HG03565 (cell line): ENCODE measurements around the gene SLC66A3.

Experiments
- ATAC-seq: cut with Tn5 transposase; IDR thresholded peaks from one replicate; pipeline ENCODE4 v1.9.1; 2021; ENCODE audit warnings: mild to moderate bottlenecking, moderate library complexity; ENCODE audit not compliant: unreplicated experiment

SLC66A3 gene

GRCh38 chr2:11133936-11134320 is 21.3 kb upstream of the SLC66A3 start:
- ATAC-seq: no peak

DNA sequence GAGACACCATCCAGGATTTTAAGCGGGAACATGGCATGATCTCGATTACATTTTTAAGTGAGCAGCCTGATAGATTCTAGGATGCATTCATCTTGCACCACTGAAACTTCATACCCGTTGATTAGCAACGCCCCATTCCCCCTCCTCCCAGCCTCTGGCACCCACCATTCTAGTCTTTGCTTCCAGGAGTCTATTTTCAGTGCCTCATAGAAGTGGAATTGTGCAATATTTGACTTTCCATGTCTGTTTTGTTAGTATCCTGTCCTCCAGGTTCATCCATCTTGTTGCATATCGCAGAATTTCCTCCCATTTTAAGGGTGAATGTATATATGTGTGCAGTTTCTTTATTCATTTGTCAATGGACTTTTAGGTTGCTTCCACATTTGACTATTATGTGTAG is 20.9 kb upstream of the SLC66A3 start:
- ATAC-seq: no peak

- ATAC-seq: no peak
Observed at GRCh38 chr2:11140492-11140891, 14.8 kb upstream of the SLC66A3 start.

GRCh38 chr2:11141319-11141718 is 13.9 kb upstream of the SLC66A3 start:
- ATAC-seq: no peak

GRCh38 chr2:11142330-11142729 is 12.9 kb upstream of the SLC66A3 start:
- ATAC-seq: no peak

DNA sequence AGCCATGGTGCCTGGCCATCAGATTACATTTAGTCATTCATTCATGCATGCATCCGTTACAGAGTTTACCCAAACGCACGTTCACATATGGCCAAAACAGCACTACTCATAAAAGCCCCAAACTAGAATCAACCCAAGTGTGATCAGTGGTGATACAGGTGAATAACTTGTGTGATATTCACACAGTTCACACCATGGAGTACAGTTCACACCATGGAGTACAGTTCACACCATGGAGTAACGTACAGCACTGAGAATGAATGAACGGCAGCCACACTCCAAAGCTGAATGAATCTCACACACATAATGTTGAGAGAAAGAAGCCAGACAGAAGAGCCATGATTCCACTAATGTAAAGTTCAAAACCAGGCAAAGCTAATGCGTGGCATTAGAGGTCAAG is 12.3 kb upstream of the SLC66A3 start:
- no peak for ATAC-seq

DNA sequence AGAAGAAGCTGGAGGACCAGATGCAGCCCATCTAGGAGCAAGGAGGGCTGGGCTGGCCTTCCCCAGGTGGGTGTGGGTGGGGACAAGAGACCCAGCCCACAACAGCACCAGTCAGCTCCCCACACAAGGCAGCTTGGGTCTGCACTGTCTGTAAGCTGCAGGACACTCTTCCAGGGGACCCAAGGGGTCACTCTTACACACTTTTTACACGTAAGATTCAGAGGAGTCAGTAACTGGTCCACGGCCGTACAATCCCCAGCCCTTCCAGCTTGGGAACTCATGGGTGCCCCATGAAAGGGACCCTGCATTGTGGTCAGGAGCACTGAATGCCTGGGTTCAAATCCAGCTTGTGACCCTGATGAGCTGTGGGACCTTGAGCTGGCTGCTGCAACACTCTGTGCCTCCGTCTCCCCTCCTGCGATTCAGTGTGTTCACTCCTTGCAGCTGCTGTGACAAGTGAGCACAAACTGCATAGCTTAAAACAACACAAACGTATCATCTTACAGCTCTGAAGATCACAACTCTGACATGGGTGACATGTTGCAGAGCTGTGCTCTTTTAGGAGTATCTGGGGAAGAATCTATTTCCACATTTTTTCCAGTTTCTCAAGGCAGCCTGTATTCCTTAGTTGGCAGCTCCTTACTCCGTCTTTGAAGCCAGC is 11.1 kb upstream of the SLC66A3 start:
- no peak for ATAC-seq

- ATAC-seq: no peak
Observed at GRCh38 chr2:11144738-11145079, 10.6 kb upstream of the SLC66A3 start.

GRCh38 chr2:11145350-11145749 is 9.9 kb upstream of the SLC66A3 start:
- no peak for ATAC-seq

DNA sequence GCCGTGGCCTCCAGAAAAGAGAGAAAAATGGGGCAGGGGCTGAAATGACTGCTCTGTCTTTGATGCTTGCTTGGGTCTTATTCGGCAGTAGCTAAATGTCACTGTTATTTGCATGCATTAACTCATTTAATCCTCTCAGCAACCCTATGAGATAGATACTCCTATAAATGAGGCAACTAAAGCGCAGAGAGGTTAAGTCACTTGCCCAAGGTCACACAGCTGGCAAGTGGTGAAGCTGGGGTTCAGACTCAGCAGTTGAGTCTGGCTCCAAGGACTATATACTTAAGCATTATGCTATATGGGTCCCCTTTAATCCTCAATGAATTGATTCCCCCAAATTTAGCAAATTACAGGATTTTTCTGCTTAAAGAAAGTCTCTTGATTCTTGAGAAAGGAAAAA is 9.2 kb upstream of the SLC66A3 start:
- no peak for ATAC-seq

GRCh38 chr2:11147263-11147662 is 8.0 kb upstream of the SLC66A3 start:
- no peak for ATAC-seq

DNA sequence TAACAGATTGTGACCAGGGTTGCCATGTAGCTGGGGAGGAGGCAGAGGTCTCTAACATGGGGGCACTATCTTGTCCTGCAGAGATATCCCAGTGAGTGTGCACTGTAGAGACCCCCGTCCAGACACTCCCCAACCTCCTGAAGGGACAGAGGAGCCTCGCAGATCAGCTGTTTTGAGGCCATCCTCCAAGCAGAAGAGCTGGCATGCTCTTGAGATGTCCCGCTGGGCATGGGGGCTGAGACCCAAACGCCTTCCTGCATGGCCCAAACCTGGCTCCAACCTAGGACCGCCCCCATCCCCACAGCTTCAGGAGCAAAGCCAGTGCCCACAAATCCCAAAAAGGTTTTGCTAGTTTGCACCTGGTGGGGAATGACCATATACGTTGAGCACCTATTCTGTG is 2.7 kb upstream of the SLC66A3 start:
- ATAC-seq: no peak

GRCh38 chr2:11154016-11154922 is 998 bp upstream of the SLC66A3 start:
- ATAC-seq: peak; percentile 12

GRCh38 chr2:11154923-11155380 is 315 bp upstream of the SLC66A3 start:
- ATAC-seq: peak; percentile 37

- no peak for ATAC-seq
Observed at GRCh38 chr2:11156396-11157075, 1.3 kb downstream of the SLC66A3 start.

GRCh38 chr2:11157296-11157695 is 2.0 kb downstream of the SLC66A3 start:
- no peak for ATAC-seq

- no peak for ATAC-seq
Observed at GRCh38 chr2:11157731-11158130, 2.5 kb downstream of the SLC66A3 start.

GRCh38 chr2:11158916-11159573 is 3.8 kb downstream of the SLC66A3 start:
- ATAC-seq: no peak

GRCh38 chr2:11159574-11160170 is 4.4 kb downstream of the SLC66A3 start:
- ATAC-seq: no peak

DNA sequence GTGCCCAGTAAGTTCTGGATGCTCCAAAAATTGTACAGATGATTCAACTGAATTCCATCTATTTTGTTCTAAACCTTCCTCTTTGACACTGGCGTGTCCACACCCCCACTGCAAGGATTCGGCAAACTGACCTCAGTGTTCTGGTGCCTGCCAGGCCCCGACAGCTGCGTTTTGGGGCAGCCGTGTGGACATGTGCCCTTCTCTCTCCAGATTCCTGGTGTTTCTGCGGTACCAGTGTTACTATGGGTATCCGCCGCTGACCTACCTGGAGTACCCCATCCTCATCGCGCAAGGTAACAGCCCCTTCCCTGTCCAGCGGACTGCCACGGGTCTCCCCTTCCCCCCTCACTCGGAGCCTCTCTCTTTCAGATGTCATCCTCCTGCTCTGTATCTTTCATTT is 5.0 kb downstream of the SLC66A3 start:
- no peak for ATAC-seq
